ENCODE measurements around the gene APOC1.
"Not testable (repeated sequence)": the region's sequence is repeated elsewhere in the genome, so short reads cannot be mapped to it uniquely, and the experiment has no call there.

APOC1 gene

DNA sequence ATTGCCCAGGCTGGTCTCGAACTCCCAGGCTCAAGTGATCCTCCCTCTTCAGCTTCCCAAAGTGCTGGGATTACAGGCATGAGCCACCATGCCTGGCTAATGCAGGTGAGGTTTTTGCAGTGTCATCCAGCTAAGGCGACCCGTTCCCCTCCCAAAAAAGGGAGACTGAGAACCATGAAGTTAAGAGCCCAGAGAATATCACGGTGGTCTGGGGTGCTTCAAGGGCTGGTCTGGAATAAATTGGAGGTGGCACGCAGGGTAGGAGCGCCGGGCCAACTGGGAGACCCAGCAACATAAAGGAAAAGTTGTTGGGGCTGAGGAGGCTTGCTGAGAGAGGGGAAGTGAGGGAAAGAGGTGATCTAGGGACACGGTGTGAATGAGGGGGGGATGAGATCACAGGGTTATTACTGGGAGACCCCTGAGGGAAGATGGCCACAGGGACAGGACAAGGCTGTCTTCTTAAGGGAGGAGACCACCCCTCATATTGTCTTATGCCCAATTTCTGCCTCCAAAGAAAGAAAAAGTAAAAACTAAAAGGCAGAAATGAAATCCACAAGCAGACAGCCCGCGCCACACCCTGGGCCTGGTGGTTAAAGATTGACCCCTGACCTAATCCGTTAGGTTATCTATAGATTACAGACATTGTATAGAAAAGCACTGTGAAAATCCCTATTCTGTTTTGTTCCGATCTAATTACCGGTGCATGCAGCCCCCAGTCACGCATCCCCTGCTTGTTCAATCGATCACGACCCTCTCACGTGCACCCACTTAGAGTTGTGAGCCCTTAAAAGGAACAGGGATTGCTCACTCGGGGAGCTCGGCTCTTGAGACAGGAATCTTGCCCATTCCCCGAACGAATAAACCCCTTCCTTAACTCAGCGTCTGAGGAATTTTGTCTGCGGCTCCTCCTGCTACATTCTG, 636 bp upstream of the APOC1 start:
- not testable (repeated sequence) for DNase-seq

DNA sequence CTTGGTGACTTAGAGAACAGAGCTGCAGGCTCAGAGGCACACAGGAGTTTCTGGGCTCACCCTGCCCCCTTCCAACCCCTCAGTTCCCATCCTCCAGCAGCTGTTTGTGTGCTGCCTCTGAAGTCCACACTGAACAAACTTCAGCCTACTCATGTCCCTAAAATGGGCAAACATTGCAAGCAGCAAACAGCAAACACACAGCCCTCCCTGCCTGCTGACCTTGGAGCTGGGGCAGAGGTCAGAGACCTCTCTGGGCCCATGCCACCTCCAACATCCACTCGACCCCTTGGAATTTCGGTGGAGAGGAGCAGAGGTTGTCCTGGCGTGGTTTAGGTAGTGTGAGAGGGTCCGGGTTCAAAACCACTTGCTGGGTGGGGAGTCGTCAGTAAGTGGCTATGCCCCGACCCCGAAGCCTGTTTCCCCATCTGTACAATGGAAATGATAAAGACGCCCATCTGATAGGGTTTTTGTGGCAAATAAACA, 9.9 kb downstream of the APOC1 start:
- DNase-seq = no peak

DNA sequence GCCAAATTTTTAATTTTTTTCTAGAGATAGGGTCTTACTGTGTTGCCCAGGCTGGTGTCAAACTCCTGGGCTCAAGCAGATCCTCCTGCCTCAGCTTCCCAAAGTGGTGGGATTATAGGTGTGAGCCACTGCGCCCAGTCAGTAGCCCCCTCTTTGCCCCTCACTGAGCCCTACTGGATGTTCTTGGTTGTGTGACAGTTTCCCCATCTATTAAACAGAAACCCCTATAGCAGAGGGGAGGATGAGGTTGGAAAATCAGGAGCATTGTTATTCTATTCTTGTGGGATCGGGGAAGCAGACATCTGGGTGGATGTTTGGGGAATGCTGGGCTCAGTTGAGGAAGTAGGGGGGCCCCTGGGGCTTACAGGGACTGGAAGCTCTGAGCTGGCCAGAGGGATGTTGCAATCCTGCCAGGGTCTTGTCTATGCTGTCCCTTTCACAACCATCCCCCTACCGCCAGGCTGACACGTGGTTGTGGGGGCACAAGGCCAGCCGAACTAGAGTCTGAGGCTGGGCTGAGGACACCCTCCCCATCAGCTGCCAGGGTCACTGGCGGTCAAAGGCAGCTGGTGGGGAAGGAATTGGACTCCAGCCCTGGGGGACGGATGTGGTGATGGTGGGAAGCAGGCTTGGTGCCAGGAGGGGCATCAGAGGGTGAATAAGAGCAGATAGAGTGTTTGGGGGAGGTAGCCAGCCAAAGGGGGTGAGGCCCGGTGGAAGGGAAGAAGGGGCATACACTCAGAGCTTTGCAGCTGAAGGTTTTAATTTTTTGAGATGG, 10.9 kb downstream of the APOC1 start:
- peak; percentile 57 for DNase-seq

DNA sequence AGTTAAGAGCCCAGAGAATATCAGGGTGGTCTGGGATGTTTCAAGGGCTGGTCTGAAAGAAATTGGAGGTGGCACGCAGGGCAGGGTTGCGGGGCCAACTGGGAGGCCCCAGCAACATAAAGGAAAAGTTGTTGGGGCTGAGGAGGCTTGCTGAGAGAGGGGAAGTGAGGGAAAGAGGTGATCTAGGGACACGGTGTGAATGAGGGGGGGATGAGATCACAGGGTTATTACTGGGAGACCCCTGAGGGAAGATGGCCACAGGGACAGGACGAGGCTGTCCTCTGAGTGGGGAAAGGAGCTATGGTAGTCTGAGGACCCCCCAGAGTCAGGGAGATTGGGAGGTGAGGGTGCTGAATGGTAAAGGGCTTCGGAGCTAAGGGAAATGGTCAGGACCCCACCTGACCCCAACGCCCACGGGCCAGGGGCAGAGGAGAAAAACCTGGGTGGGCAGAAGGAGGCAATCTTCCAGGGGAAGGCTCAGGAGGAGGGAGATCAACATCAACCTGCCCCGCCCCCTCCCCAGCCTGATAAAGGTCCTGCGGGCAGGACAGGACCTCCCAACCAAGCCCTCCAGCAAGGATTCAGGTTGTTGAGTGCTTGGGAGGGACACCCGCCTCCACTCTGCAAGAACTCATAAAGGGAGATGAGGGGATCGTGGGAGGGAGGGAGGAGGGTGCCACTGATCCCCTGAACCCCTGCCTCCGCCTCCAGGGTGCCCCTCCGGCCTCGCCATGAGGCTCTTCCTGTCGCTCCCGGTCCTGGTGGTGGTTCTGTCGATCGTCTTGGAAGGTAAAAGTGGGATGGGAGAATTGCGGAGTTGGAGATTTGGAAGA, 12.1 kb downstream of the APOC1 start:
- DNase-seq = not testable (repeated sequence)

DNA sequence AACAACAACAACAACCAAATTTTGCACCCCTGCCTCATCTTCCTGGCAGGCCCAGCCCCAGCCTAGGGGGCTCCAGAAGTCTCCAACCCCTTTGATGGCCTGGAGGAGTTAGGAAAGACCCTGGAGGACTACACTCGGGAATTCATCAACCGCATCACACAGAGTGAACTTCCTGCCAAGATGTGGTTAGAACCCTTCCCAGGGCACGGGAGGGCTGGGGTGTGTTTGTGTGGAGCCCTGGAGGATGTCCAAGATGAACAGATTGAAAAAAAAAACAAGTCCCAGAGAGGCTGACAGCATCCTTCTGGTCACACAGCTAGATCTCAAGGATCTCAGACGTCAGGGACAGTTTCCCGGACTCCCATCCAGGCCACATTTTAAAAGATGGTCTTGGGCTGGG, 13.3 kb downstream of the APOC1 start:
- peak; percentile 58 for DNase-seq

DNA sequence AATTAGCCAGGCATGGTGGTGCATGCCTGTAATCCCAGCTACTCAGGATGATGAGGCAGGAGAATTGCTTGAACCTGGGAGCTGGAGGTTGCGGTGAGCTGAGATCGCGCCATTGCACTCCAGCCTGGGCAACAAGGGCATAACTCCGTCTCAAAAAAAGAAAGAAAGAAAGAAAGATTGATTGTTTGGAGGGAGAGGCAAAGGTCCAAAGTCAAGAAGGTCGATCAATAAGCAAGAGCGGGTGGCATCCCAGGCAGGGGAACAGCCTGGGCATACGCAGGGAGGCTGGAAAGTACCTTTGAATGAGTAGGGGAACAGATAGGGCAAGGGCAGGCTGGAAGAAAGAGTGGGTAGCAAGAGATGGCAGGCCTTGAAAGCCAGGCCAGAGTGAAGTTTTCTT, 15.7 kb downstream of the APOC1 start:
- DNase-seq = no peak

DNA sequence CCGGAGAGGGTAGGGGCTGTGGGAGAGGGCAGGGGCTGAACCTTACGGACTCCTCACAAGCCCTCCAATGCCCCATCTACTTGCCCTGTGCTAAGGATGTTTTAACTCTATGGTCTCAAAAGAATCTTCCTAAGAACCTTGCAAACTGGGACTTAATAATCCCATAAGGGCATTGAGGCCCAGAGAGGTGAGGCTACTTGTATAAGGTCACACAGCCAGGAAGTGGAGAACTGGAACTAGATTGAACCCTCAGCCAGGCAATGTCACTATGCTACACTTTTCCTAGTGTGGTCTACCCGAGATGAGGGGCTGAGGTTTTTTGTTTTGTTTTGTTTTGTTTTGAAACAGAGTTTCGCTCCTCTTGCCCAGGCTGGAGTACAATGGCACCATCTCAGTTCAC, 17.1 kb downstream of the APOC1 start:
- DNase-seq = no peak

DNA sequence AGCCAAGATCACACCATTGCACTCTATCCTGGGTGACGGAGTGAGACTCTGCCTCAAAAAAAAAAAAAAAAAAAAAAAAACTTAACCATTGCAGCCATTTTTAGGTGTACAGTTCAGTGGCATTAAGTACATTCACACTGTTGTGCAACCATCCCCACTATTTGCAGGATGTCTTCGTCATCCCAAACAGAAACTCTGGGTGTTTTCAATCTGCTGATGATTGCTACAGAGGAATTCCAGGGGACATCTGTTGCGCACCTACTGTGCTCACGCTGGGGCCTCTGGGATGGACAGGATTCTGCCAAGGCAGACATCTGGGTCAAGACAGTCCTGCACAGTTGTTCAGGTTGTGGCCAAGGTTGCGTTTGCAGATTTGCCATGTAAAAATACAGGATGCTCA, 25.3 kb downstream of the APOC1 start:
- DNase-seq = no peak

DNA sequence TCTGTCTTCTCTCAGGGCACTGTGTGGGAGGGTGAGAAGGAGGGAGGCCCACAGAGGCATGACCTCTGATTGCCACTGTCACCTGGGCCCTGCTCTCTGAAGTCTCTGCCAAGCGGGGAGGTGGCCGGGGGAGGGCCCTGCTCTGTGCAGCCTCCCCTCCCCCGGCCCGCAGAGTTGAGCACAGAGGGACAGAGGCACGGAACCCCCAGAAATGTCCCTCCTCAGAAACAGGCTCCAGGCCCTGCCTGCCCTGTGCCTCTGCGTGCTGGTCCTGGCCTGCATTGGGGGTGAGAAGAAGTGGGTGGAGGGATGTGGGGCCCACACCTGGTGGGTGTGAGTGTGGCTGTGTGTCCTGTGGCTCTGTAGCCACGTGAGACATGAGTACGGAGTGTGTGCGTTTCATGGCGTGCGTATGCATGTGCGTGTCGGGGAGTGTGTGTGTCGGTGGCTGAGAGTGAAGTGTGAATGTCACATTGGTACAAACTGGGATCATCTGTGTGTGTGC, 27.7 kb downstream of the APOC1 start, which contains the start of gene APOC4:
Gene APOC4 (plus strand): TSS at position 171 of the 505 bp plus-strand sequence. CDS start 41 bp downstream, at position 212.
- DNase-seq = no peak

DNA sequence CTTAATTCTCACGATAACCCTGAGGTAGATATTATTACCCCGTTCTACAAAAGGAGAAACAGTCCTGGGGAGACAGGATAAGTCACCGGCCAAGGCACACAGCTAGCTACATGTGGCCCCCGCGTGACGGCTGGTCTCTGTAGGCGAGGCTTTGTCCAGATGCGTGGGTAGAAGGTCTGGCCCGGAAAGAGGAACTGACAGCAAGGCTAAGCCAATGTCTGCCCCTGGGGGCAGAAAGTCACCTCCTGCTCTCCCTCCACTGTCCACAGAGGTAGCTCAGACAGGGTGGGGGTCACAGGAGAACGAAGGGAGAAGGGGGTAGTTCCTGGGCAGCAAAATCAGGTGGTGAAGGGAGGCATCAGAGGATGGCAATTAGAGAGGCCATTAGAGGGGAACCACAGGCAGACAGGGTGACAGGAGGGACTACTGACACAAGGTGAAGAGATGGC, 29.4 kb downstream of the APOC1 start:
- DNase-seq = no peak

DNA sequence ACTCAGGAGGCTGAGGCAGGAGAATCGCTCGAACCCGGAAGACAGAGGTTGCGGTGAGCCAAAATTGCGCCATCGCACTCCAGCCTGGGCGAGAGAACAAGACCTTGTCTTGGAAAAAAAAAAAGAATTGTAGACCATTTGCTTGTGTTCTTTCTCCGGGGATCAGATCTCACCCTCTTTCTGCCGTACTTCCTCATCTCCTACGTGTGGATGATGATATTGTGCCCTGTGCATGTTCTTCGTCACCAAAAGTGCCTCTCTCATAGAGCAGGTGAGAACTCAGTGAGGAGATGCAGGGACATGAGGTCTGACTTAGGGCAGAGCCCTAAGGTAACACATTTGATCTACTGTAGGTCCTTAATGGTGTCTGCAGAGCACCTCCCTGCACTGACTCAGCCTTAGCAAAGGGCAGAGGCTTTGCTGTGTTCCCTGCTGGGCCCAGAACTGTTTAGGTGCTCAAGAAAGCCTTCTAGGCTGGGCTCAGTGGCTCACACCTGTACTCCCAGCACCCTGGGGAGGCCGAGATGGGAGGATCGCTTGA, 32.7 kb downstream of the APOC1 start:
- no peak for DNase-seq

DNA sequence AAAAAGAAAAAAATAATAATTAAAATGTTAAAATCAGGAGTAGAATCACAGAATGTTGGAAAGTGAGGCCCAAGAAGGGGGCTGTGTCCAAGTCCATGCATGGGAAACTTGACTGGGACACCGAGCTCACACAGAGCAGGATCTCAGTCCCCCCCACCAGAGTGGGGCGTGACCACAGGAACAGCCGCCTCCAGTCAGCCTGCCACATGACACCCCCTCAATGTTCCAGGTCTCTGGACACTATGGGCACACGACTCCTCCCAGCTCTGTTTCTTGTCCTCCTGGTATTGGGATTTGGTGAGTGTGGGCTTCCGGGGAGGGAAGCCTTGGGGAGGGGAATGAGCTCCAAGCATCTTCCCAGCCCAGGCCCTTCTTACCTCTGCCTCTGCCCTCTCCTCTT, 33.8 kb downstream of the APOC1 start:
- DNase-seq = no peak

DNA sequence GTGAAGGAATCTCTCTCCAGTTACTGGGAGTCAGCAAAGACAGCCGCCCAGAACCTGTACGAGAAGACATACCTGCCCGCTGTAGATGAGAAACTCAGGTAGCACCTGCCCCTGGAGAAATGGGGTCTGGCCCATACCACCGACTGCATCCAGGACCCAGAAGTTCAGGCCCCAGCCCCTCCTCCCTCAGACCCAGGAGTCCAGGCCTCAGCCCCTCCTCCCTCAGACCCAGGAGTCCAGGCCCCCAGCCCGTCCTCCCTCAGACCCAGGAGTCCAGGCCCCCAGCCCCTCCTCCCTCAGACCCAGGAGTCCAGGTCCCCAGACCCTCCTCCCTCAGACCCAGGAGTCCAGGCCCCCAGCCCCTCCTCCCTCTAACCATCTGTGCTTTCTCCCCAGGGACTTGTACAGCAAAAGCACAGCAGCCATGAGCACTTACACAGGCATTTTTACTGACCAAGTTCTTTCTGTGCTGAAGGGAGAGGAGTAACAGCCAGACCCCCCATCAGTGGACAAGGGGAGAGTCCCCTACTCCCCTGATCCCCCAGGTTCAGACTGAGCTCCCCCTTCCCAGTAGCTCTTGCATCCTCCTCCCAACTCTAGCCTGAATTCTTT, 34.5 kb downstream of the APOC1 start:
- no peak for DNase-seq

DNA sequence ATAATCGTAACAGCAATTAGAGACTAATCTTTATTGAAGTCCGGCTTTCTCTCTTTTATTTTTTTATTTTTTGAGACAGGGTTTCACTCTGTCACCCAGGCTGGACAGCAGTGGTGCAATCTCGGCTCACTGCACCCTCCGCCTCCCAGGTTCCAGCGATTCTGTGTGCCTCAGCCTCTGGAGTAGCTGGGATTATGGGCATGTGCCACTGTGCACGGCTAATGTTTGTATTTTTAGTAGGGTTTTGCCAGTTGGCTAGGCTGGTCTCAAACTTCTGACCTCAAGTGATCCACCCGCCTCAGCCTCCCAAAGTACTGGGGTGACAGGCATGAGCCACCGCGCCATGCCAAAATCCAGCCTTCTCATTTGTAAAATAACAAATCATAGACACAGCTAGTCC, 35.1 kb downstream of the APOC1 start:
- DNase-seq = no peak

DNA sequence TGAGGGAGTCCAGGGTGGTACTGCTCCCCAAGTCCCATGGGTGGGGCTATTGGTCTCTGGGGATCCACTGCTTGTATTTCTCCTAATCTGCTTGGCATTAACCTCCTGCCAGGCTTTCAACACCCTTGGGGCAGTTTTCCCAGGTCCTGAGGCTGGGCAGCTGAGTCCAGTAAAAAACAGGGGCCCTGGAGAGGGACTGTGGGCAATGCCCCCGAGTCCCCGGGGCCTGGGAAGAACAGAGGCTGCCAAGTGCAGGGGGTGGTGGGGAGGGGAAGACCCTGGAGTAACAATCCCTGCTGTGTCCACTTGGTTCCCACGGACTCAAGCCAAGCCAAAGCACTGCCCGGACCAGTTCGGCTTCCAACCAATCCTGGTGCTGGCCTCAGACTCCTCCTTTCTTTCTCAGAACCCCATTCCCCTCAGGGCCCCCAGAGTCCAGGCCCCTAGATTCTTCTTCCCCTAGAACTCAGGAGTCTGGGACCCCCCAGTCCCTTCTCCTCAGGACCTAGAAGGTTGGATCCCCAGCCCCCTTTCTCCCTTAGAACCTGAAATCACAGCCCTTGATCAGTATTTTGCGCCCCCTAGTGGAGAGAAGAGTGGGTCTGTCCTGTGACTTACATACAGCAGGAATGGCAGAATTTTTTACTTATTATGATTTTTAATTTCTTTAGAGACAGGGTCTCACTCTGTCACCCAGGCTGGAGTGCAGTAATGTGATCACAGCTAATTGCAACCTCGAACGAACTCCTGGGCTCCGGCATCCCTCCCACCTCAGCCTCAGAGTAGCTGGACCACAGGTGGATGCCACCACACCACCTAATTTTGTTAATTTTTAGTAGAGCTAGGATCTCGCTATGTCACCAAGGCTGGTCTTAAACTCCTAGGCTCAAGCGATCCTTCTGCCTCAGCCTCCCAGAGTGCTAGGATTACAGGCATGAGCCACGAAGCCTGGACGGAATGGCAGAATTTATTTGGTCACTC, 37.1 kb downstream of the APOC1 start:
- peak; percentile 77 for DNase-seq

DNA sequence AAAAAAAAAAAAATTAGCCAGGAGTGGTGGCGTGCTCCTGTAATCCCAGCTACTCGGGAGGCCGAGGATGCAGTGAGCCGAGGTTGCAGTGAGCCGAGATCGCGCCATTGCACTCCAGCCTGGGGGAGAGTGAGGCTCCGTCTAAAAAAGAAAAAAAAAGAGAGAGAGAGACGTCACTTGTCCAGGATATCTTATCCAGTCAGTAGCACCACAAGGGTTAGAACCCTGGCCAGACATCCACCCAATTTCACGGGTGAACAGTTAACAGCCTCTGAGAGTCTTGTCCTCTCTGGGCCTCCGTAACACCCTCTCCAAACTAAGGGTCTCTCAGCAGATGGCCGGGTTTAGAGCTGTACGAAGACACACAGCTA, 39.9 kb downstream of the APOC1 start:
- DNase-seq = no peak

DNA sequence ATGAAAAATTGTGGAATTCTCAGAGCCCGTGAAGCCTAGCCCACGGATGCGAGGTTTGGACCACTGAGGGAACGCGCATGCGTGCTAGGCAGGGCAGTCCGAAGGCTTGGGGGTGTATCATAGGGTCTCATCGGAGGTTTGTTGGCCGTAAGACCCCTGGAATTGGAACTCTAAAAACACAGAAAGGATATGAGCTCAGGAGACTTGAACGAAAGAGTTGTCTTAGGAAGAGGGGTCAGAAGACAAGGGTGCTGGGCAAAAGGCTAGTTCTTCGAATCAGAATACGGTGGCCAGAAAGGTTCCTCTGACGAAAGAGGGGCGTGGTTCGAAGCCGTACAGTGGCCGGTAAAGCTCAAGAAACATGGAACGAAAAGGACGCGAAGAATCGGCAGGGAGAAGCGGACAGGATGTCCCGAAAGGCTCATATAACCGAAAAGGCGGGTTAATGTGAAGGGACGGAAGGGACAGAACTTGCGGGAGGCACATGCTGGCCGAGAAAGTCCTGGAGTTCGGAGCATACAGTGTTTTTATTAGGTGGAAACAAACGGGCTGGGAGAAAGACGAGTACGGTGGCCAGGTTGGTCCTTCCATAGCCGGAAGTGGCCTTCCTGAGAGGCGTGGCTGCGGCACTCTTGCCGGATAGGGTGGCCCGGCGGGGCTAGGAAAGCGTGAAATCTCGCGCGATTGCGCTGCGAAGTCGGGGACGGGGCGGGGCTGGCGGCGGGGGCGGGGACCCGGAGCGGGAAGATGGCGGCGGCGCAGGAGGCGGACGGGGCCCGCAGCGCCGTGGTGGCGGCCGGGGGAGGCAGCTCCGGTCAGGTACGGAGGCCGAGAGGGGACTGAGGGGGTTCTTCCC, 40.5 kb downstream of the APOC1 start, which contains the start of gene CLPTM1:
Gene CLPTM1 (plus strand): TSS at position 732 of the 856 bp plus-strand sequence. CDS start 16 bp downstream, at position 748.
- peak; percentile 97 for DNase-seq

DNA sequence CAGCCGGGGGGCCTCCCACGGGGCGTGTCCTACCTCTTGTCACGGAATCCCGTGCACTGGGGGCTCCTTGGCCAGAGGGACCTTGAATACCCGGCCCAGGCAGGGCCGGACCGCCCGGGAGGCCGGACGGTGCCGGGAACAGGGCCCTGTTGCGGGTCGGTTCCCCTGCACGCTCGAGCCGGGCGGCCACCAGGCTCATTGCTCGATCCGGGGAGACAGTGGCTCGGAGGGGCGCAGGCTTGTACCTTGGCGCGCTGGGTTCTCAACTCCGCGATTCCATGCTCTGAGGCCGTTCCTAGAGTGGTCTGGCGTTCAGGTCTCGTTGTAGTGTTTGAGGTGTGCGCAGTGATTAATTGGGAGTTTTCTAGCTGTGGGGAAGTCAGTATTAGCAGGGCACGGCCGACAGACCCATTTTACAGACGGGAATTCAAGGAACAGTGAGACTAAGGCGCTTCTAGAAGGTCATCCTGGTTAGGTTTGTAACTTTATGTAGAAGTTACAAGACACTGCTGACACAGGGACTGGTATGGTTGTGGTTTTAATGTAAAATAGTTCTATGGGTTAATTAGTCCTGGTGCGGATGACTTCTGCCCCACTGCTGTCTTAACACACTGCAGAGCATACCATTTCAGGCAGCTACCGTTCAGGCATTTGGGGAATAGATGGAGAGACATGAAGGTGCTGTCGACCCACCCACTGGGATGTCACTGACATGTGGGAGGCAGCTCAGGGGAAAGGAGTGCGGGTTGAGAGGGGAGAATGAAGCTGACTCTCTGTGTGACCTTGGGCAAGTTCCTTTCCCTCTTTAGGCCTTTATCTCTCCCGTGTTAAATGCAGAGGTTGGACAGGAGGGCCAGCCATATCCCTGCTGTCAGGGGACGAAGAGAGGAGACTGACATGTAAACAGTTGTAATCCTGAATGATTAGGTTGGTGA, 41.4 kb downstream of the APOC1 start:
- DNase-seq = no peak

Measured in fibroblast of skin of abdomen (primary cell).